HUDEP-2 (cell line): ENCODE measurements around the gene P2RX6.
"Not testable (repeated sequence)": the region's sequence is repeated elsewhere in the genome, so short reads cannot be mapped to it uniquely, and the experiment has no call there.

Experiments
- DNase-seq, 76 experiments: peaks; one replicate each; lab custom pipeline; 2025; ENCODE audit not compliant: unreplicated experiment in 76 of 76; lab: John Stamatoyannopoulos, UW

The P2RX6 gene

GRCh38 chr22:21014726-21015465 is at the start of gene P2RX6:
Gene P2RX6, plus strand, starts transcription at chr22:21015165. Its CDS starts 10 bp downstream, at chr22:21015175.
- peak in 72 of 76 experiments; percentile 24 to 88 (median 66) for DNase-seq

GRCh38 chr22:20965888-20966855 is 48.8 kb upstream of the P2RX6 start:
- no peak for DNase-seq

GRCh38 chr22:20966883-20967696 is 47.9 kb upstream of the P2RX6 start, which contains the start of gene AIFM3:
Gene AIFM3, plus strand, starts transcription at chr22:20967255. Its CDS starts 690 bp downstream, at chr22:20967945.
- no peak for DNase-seq

GRCh38 chr22:20967697-20968211 is 47.2 kb upstream of the P2RX6 start:
- no peak for DNase-seq

GRCh38 chr22:20968281-20968977 is 46.5 kb upstream of the P2RX6 start:
- DNase-seq: no peak

GRCh38 chr22:20970939-20971657 is 43.9 kb upstream of the P2RX6 start:
- DNase-seq: no peak

GRCh38 chr22:20972014-20972694 is 42.8 kb upstream of the P2RX6 start:
- not testable (repeated sequence) for DNase-seq

- DNase-seq: no peak
These were observed 41.9 kb upstream of the P2RX6 start for GRCh38 chr22:20972933-20973577.

- DNase-seq: no peak
These were observed 41.2 kb upstream of the P2RX6 start for GRCh38 chr22:20973634-20974286.

GRCh38 chr22:20974336-20974955 is 40.5 kb upstream of the P2RX6 start:
- no peak for DNase-seq

- no peak for DNase-seq
These were observed 39.2 kb upstream of the P2RX6 start for GRCh38 chr22:20975541-20976290.

- DNase-seq: no peak
These were observed 38.6 kb upstream of the P2RX6 start for GRCh38 chr22:20976291-20976877.

GRCh38 chr22:20977019-20977418 is 37.9 kb upstream of the P2RX6 start:
- no peak for DNase-seq

GRCh38 chr22:20977516-20978170 is 37.3 kb upstream of the P2RX6 start:
- DNase-seq: no peak

- no peak for DNase-seq
These were observed 36.5 kb upstream of the P2RX6 start for GRCh38 chr22:20978419-20978818.
